Measurements from ENCODE around the gene MRPS11. TPM values are rescaled to one million over a fixed set of nuclear protein-coding genes. Genes with fewer than 3 reads are reported as not detected.

MRPS11 gene
- total and polyA plus RNA-seq, 2 of the 4 experiments (the other 2 are of a cell fraction) = 66.1 to 87.8 TPM

DNA sequence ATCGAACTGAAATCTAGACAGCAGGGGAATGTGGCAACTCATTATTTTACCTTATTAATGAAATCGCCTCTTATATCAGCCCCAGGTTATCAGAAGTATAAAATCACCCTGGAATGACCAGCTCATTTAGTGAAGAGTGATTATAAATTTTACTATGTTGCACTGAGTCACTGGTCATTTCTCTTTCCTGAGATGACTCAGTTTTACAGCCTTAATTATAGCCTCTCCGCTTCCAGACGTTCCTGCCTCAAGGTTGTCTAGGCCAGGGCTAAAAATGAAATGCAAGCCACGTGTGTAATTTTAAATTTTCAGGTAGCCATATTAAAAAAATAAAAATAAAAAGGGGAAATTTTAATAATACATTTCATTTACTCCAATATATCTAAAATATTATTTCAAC lies 45.7 kb downstream of the MRPS11 start:
- CTCF ChIA-PET = no interaction called here
- Histone ChIP-seq H2AK9ac (replicated peaks; ENCODE audit: low read depth, low read length, poor library complexity) (no peak overlapping the region), H3K4me1 (ENCODE audit: control insufficient read depth, insufficient read depth, low read length) (peaks cover 9% of the 10 kb centered on the region), H3K9ac (ENCODE audit: low read depth, low read length) (no peak overlapping the region), H3K4me3 (ENCODE audit: insufficient read depth, low read depth, low read length) (no peak overlapping the region), H2BK5ac (ENCODE audit: low read depth, low read length, poor library complexity, severe bottlenecking) (peak overlapping the region; percentile 63), H3K4me2 (ENCODE audit: low read depth, low read length) (peak overlapping the region; percentile 77; the same call in 1 of the 2 replicates), H2BK15ac (ENCODE audit: low read depth, low read length) (no peak overlapping the region), H4K8ac (ENCODE audit: low read depth in 2 of 2, low read length in 2 of 2) (no peak overlapping the region), H2BK20ac (ENCODE audit: low read depth, low read length) (no peak overlapping the region), H2AK5ac (ENCODE audit: low read depth, low read length) (no peak overlapping the region), H3K36me3 (ENCODE audit: control insufficient read depth, insufficient read depth, low read length) (peaks cover 12% of the 10 kb centered on the region), H3K9me1 (ENCODE audit: insufficient read depth, low read length) (peaks cover 6% of the 10 kb centered on the region; the same call in 1 of the 2 replicates), H3K56ac (ENCODE audit: extremely low read depth, insufficient read depth, low read length) (no peak overlapping the region), H3K27ac (ENCODE audit: insufficient read depth, low read length) (no peak overlapping the region), H3K9me3 (ENCODE audit: control insufficient read depth, insufficient read depth, low read length) (no peaks in the 10 kb centered on the region), H4K5ac (ENCODE audit: low read depth, low read length) (no peak overlapping the region), H4K91ac (ENCODE audit: insufficient read depth, low read depth, low read length) (no peak overlapping the region), H4K20me1 (ENCODE audit: insufficient read depth, low read length) (no peaks in the 10 kb centered on the region), H3K79me1 (ENCODE audit: low read depth in 1 of 2, low read length in 2 of 2) (peaks cover 0 to 7% of the 10 kb centered on the region in 2 experiments; a peak in 1 of 4 replicates), H3K4ac (ENCODE audit: low read depth, low read length) (no peak overlapping the region), H3K23ac (ENCODE audit: low read depth, low read length) (no peak overlapping the region), H3K18ac (ENCODE audit: low read depth, low read length) (no peak overlapping the region), H2AFZ (replicated peaks; ENCODE audit: low read length, poor library complexity) (no peak overlapping the region), H3K14ac (replicated peaks; ENCODE audit: low read depth, low read length) (no peak overlapping the region), H3K27me3 (ENCODE audit: control insufficient read depth, insufficient read depth, low read length) (no peaks in the 10 kb centered on the region), H2BK120ac (ENCODE audit: low read depth, low read length) (no peak overlapping the region)
- no CpG with 5 or more reads among the region's 5 CpGs for WGBS, 2 experiments (ENCODE audit: extremely low coverage in 2 of 2, insufficient read length in 1 of 2)
- DNase-seq = peak; percentile 64
- peak; percentile 66; the same call in 1 of the 2 replicates for TF ChIP-seq FOS (IDR thresholded peaks at IDR 0.05; ENCODE audit: low read depth, low read length)
- TF ChIP-seq, protein P1, sequence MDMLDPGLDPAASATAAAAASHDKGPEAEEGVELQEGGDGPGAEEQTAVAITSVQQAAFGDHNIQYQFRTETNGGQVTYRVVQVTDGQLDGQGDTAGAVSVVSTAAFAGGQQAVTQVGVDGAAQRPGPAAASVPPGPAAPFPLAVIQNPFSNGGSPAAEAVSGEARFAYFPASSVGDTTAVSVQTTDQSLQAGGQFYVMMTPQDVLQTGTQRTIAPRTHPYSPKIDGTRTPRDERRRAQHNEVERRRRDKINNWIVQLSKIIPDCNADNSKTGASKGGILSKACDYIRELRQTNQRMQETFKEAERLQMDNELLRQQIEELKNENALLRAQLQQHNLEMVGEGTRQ (IDR thresholded peaks at IDR 0.05; ENCODE audit: low read depth, low read length) = no peak
- ATAC-seq (ENCODE audit: low read depth) = peak; percentile 78
- BruUV-seq (replicated peaks) = no TSS peak
- dilution Hi-C loops (cut with HindIII; ENCODE audit: low sequenced_read_pairs, unreplicated experiment) = no loop called here
- intact Hi-C loops (cut with micrococcal nuclease) = no loop called here
- in situ Hi-C loops (cut with MboI; ENCODE audit: low sequenced_read_pairs) = no loop called here
- POLR2A ChIA-PET (ENCODE audit: unreplicated experiment) = no interaction called here

All from IMR-90 (cell line).